ENCODE results near the gene TNFAIP1. TPM values are rescaled to one million over a fixed set of nuclear protein-coding genes. Genes with fewer than 3 reads are reported as not detected.

The TNFAIP1 gene
- total RNA-seq, 1 experiment from 2014 or later: 33.4 TPM

DNA sequence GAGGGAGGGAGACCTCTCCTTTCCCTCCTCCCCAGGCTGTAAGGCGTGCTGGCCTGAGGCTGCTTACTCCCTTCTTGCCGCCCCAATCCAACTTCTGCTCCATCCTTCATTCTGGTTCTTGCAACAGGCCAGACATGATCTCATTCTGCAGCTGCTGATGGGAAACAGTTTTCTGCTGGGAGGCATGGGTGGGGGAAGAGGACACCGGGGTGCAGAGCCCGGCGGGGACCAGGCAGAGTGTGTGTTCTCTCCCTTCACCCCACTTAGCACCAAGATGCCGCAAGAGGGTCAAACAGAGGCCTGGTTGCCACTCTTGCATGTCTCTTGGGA lies 37.3 kb downstream of the TNFAIP1 start:
- Histone ChIP-seq H3K4me3 (replicated peaks in 1 of 2; ENCODE audit: low read depth in 1 of 2, low read length in 2 of 2) (no peak overlapping the region), H3K9me3 (ENCODE audit: control insufficient read depth in 1 of 2, insufficient read depth in 1 of 2, low read depth in 1 of 2, low read length in 2 of 2) (no peaks in the 10 kb centered on the region), H3K4me2 (ENCODE audit: low read length) (no peak overlapping the region), H3K4me1 (ENCODE audit: control insufficient read depth in 1 of 2, insufficient read depth in 2 of 2, low read length in 2 of 2) (peaks cover 11 to 20% of the 10 kb centered on the region in 2 experiments; a peak in 3 of 4 replicates), H3K27ac (ENCODE audit: low read depth, low read length) (no peak overlapping the region), H3K9ac (ENCODE audit: low read length) (no peak overlapping the region), H2AFZ (ENCODE audit: low read depth, low read length, poor library complexity, severe bottlenecking) (no peak overlapping the region), H3K79me2 (ENCODE audit: insufficient read depth, low read length) (no peaks in the 10 kb centered on the region), H3K36me3 (ENCODE audit: control insufficient read depth in 1 of 2, insufficient read depth in 2 of 2, low read length in 2 of 2) (no peaks in the 10 kb centered on the region), H3K27me3 (ENCODE audit: insufficient read depth, low read length) (no peaks in the 10 kb centered on the region), H3K9me2 (ENCODE audit: insufficient read depth) (no peaks in the 10 kb centered on the region), H4K20me1 (ENCODE audit: insufficient read depth) (no peaks in the 10 kb centered on the region)
- intact Hi-C loops (cut with micrococcal nuclease): loop anchor here (10.0 kb wide), 2 partner anchors 58 to 72 kb away; partner anchors contain the start of gene TMEM97
- ChIA-PET RAD21 (ENCODE audit: low non-redundant PET in 1 of 2, low total read pairs in 2 of 2, uncharacterized antibody in 2 of 2, unreplicated experiment in 2 of 2) (no interaction called here), CTCF (no interaction called here), POLR2A (no interaction called here)
- ATAC-seq (no peak), DNase-seq (ENCODE audit: low read depth, low spot score) (no peak)
- TF ChIP-seq RAD21 (IDR thresholded peaks at IDR 0.05; ENCODE audit: low read depth) (no peak), CEBPB (IDR thresholded peaks at IDR 0.05; ENCODE audit: low read depth) (no peak), ZNF274 (IDR thresholded peaks at IDR 0.05; ENCODE audit: low read depth, low read length) (no peak)
- TF ChIP-seq, protein P1, sequence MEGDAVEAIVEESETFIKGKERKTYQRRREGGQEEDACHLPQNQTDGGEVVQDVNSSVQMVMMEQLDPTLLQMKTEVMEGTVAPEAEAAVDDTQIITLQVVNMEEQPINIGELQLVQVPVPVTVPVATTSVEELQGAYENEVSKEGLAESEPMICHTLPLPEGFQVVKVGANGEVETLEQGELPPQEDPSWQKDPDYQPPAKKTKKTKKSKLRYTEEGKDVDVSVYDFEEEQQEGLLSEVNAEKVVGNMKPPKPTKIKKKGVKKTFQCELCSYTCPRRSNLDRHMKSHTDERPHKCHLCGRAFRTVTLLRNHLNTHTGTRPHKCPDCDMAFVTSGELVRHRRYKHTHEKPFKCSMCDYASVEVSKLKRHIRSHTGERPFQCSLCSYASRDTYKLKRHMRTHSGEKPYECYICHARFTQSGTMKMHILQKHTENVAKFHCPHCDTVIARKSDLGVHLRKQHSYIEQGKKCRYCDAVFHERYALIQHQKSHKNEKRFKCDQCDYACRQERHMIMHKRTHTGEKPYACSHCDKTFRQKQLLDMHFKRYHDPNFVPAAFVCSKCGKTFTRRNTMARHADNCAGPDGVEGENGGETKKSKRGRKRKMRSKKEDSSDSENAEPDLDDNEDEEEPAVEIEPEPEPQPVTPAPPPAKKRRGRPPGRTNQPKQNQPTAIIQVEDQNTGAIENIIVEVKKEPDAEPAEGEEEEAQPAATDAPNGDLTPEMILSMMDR (IDR thresholded peaks at IDR 0.05 in 2 of 3, conservative IDR thresholded peaks at IDR 0.05 in 1 of 3; ENCODE audit: borderline replicate concordance in 1 of 3, insufficient read depth in 1 of 3, low read depth in 2 of 3, low read length in 2 of 3): no peak
- no TSS peak for BruUV-seq (replicated peaks)

DNA sequence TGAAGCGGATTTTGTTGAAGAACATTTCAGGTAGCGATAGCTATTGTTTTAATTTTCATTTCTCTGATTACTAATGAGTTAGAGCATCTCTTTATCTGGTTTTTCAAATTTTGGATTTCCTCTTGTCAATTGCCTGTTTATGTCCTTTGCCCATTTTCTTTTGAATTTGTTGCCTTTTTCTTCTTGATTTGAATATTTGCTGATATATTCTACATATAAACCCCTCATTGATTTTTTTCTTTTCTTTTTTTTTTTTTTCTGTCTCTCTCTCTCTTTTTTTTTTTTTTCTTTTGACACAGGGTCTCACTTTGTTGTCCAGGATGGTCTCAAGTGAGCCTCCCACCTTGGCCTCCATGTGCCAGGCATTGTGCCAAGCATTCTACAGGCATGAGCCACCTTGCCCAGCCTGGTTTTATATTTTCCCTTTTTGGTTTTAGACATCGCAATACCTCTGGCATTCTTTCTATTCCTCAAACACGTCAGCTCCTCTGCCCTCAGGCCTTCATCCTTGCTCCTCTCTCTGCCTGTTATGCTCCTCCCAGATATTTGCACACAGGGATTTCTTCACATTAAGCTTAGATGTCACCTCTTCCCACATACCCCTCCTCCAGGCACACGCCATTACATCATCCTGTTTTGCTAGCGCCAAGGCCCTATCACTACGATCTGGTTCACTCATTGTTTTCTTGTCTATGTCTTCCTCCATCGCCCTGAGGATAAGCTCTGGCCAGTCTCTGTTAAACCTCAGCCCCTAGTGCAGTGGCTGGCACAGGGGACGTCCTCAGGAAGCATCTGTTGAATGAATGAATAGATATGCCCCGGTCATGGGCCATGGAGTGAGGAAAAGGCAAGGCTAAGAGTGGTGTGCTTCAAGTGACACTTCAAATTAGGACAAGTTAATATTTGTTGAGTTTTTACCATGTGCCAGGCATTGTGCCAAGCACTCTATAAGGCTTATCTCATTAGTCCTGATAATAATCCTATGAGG lies 44.5 kb downstream of the TNFAIP1 start:
- Histone ChIP-seq H3K27ac (ENCODE audit: low read depth, low read length) (no peak overlapping the region), H2AFZ (ENCODE audit: low read depth, low read length, poor library complexity, severe bottlenecking) (no peak overlapping the region), H3K4me2 (ENCODE audit: low read length) (no peak overlapping the region), H3K79me2 (ENCODE audit: insufficient read depth, low read length) (no peaks in the 10 kb centered on the region), H3K36me3 (ENCODE audit: control insufficient read depth in 1 of 2, insufficient read depth in 2 of 2, low read length in 2 of 2) (no peaks in the 10 kb centered on the region), H3K9me3 (ENCODE audit: control insufficient read depth in 1 of 2, insufficient read depth in 1 of 2, low read depth in 1 of 2, low read length in 2 of 2) (no peaks in the 10 kb centered on the region), H3K9me2 (ENCODE audit: insufficient read depth) (no peaks in the 10 kb centered on the region), H4K20me1 (ENCODE audit: insufficient read depth) (no peaks in the 10 kb centered on the region), H3K9ac (ENCODE audit: low read length) (no peak overlapping the region), H3K4me3 (replicated peaks in 1 of 2; ENCODE audit: low read depth in 1 of 2, low read length in 2 of 2) (no peak overlapping the region), H3K27me3 (ENCODE audit: insufficient read depth, low read length) (no peaks in the 10 kb centered on the region), H3K4me1 (ENCODE audit: control insufficient read depth in 1 of 2, insufficient read depth in 2 of 2, low read length in 2 of 2) (no peaks in the 10 kb centered on the region)
- POLR2A ChIA-PET: no interaction called here
- CTCF ChIA-PET: no interaction called here
- no TSS peak for BruUV-seq (replicated peaks)
- RAD21 ChIA-PET (ENCODE audit: low non-redundant PET in 1 of 2, low total read pairs in 2 of 2, uncharacterized antibody in 2 of 2, unreplicated experiment in 2 of 2): no interaction called here
- ATAC-seq: no peak
- intact Hi-C loops (cut with micrococcal nuclease): loop anchor here (10.0 kb wide), 2 partner anchors 65 kb away; partner anchors contain the start of gene TMEM97
- DNase-seq (ENCODE audit: low read depth, low spot score): no peak
- TF ChIP-seq EGR1 (IDR thresholded peaks at IDR 0.05; ENCODE audit: low read depth) (no peak), REST (IDR thresholded peaks at IDR 0.05; ENCODE audit: low read depth) (no peak), FOSL1 (IDR thresholded peaks at IDR 0.05; ENCODE audit: low read depth) (no peak), ELF1 (IDR thresholded peaks at IDR 0.05; ENCODE audit: borderline replicate concordance, low read depth) (no peak), POLR2A (IDR thresholded peaks at IDR 0.05; ENCODE audit: borderline replicate concordance, extremely low read depth, insufficient read depth, insufficient read length) (no peak), YY1 (IDR thresholded peaks at IDR 0.05; ENCODE audit: extremely low read depth, insufficient replicate concordance, low read depth, low read length) (no peak), SP1 (IDR thresholded peaks at IDR 0.05; ENCODE audit: low read depth) (no peak), ZFX (IDR thresholded peaks at IDR 0.05) (no peak), TCF7L2 (IDR thresholded peaks at IDR 0.05; ENCODE audit: borderline replicate concordance, extremely low read depth, insufficient read depth, insufficient read length) (no peak), SIN3A (IDR thresholded peaks at IDR 0.05; ENCODE audit: low read depth) (no peak), POLR2AphosphoS5 (IDR thresholded peaks at IDR 0.05; ENCODE audit: low read depth, low read length) (no peak), ZNF274 (IDR thresholded peaks at IDR 0.05; ENCODE audit: low read depth, low read length) (no peak)

All from HCT116 (cell line).